Subcutaneous adipose tissue (tissue), 4 donors: Measurements from ENCODE around the gene CRB1. TPM values are rescaled to one million over a fixed set of nuclear protein-coding genes. Genes with fewer than 3 reads are reported as not detected.

ENCODE experiments used
- total RNA-seq, 4 donors: library from RNA; depleted of rRNA; stranded (reverse); fragments of >200 nt; gene quantifications; one replicate each; pipeline ENCODE4 v1.1.0, GENCODE V29; 2016
- TF ChIP-seq, protein P1 (sequence below): fragments of 450-650 bp; IDR thresholded peaks from one replicate; pipeline ENCODE4 v1.5.1; 2016; ENCODE audit warnings: low read depth, mild to moderate bottlenecking, control low read depth, antibody characterized with exemption, moderate library complexity

Gene CRB1
- total RNA-seq, 4 donors from 2014 or later, result 0.34 to 0.94 (median 0.66) TPM; not detected in 1

DNA sequence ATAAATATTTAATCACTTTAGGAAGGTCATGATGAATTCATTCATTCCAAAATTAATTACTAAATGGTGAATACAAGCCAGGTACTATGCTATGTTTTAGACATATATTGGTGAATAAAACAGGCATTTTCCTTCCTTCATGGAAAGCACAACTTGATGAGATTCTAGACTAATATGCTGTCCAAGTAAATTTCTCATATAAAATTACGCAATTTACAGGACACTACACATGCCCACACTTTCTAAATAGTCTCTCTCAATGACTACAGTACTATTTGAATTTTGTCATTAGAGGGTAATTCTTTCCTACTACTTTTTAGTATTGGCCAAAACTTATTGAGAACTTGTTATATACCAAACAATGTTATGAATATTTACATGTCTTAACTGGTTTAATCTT is 150.6 kb downstream of the CRB1 start:
- TF ChIP-seq, protein P1, sequence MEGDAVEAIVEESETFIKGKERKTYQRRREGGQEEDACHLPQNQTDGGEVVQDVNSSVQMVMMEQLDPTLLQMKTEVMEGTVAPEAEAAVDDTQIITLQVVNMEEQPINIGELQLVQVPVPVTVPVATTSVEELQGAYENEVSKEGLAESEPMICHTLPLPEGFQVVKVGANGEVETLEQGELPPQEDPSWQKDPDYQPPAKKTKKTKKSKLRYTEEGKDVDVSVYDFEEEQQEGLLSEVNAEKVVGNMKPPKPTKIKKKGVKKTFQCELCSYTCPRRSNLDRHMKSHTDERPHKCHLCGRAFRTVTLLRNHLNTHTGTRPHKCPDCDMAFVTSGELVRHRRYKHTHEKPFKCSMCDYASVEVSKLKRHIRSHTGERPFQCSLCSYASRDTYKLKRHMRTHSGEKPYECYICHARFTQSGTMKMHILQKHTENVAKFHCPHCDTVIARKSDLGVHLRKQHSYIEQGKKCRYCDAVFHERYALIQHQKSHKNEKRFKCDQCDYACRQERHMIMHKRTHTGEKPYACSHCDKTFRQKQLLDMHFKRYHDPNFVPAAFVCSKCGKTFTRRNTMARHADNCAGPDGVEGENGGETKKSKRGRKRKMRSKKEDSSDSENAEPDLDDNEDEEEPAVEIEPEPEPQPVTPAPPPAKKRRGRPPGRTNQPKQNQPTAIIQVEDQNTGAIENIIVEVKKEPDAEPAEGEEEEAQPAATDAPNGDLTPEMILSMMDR, result no peak

- TF ChIP-seq, protein P1, result no peak
Measured at GRCh38 chr1:197422993-197423392, 154.9 kb downstream of the CRB1 start.

GRCh38 chr1:197424380-197424779 is 156.3 kb downstream of the CRB1 start:
- TF ChIP-seq, protein P1, result no peak

- TF ChIP-seq, protein P1, result no peak
Measured at GRCh38 chr1:197429372-197429771, 161.3 kb downstream of the CRB1 start.

GRCh38 chr1:197435224-197435623 is 167.2 kb downstream of the CRB1 start:
- TF ChIP-seq, protein P1, result no peak

DNA sequence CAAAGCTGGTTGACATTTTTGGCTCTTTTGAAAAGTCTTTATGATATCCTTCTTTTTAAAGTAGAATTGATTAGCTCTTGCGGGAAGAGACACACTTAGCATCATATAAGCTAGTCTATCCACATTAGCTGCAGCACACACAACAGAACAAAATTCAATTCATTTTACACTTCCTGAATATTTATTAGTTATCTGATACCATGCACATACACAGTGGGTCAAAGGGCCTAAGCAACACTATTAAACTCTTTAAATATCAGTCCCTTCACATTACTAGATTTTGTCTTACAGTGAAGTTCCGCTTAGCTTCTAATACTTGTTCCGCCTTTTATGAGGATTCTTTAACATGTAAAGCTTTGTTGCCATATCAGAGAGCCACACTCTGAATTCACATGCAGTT is 169.5 kb downstream of the CRB1 start:
- TF ChIP-seq, protein P1, result no peak

DNA sequence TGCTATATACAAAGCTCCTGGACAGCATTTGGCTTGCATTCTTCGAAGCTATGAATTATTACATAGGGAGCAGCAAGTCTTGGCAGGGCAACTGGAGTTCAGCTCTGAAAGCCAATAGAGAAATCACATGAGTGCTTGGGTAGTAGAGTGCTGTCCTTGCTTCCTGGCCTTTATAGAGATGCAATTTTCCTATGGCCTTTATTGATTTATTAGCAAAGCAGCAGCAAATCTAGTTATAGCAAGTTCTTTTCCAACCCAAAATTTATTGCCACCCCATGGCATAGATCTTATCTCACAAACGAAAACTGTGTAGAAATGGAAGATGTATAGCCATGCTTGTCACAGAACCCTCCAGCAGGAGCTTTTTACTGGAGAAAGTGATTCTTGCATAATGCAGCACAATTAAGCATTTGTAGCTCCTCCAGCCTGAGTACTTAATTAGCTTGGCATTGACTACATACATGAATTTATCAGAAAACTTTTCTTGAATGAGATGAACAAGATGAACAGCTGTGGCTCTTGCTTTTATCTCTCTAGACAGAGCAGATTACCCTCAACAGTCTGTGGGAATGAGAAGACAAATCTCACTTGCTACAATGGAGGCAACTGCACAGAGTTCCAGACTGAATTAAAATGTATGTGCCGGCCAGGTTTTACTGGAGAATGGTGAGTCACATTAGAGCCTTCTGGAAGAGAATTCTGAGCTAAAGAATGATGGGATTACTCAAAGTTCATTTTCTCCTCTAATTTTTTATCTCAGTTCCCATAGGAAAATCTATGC is 170.1 kb downstream of the CRB1 start:
- TF ChIP-seq, protein P1, result no peak
